ENCODE results near the gene ADAMTS13.

DNA sequence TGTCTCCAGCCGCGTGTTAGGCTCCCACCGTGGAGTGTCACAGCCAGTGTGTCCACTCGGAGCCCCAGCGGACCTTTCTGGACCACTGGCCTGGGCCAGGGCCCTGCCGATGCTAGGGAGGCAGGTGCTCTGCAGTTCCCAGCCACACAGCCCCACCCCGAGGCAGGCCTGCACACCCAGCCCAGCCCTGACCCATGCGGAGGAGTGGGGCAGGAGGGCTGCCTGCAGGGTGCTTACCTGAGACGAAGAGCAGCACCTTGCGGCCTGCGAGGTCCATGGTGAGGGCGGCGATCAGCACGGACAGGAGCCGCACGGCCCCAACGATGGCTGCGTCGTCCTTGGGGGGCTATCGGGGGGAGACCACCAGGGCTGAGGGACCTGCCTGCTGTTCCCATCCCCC, 51.6 kb downstream of the ADAMTS13 start:
- TF ChIP-seq, protein P1, sequence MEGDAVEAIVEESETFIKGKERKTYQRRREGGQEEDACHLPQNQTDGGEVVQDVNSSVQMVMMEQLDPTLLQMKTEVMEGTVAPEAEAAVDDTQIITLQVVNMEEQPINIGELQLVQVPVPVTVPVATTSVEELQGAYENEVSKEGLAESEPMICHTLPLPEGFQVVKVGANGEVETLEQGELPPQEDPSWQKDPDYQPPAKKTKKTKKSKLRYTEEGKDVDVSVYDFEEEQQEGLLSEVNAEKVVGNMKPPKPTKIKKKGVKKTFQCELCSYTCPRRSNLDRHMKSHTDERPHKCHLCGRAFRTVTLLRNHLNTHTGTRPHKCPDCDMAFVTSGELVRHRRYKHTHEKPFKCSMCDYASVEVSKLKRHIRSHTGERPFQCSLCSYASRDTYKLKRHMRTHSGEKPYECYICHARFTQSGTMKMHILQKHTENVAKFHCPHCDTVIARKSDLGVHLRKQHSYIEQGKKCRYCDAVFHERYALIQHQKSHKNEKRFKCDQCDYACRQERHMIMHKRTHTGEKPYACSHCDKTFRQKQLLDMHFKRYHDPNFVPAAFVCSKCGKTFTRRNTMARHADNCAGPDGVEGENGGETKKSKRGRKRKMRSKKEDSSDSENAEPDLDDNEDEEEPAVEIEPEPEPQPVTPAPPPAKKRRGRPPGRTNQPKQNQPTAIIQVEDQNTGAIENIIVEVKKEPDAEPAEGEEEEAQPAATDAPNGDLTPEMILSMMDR (IDR thresholded peaks at IDR 0.05) = no peak
- TF ChIP-seq POLR2A (IDR thresholded peaks at IDR 0.05) = no peak
